A549 (cell line): ENCODE data around the gene PLCH2. TPM values are rescaled to one million over a fixed set of nuclear protein-coding genes. Genes with fewer than 3 reads are reported as not detected.

ENCODE experiments used
- ATAC-seq, 2 experiments: fragments of 200-7000 bp in 1 of 2; fragments of >200 bp in 1 of 2; cut with Nextera tagmentation in 1 of 2; cut with Tn5 transposase in 1 of 2; 3 replicates each; pipeline versions ENCODE4 v1.8.0 to v1.9.1; 2018 to 2020; ENCODE audit warnings: mild to moderate bottlenecking in 1 of 2, moderate library complexity in 1 of 2
- CTCF ChIA-PET: fragments of 300-600 bp; sonication (Branson Sonifier 250); formaldehyde crosslinking; extraction: SDS; loops from one replicate; lab custom pipeline; 2021; ENCODE audit warnings: antibody characterized with exemption, inconsistent platforms; lab: Yijun Ruan, JAX
- POLR2A ChIA-PET: fragments of 350-600 bp; formaldehyde crosslinking; extraction: SDS; loops from one replicate; lab custom pipeline; 2021; ENCODE audit warnings: antibody characterized with exemption, inconsistent platforms; lab: Yijun Ruan, JAX
- DNase-seq, 2 experiments: peaks; one replicate each; pipeline versions ENCODE4 v3.0.0 to v3.0.0-alpha.2; 2011 to 2016; ENCODE audit warnings: low read depth in 1 of 2, low spot score in 1 of 2
- FAIRE-seq: peaks from 2 replicates; lab custom pipeline; 2011; peaks lifted over from hg19 to GRCh38; lab: Jason Lieb, UNC
- H3K27ac ChIP-seq, 2 experiments: fragments of >200 bp; sonication (Bioruptor Twin); formaldehyde crosslinking; 3 replicates each; pipeline ENCODE4 v1.5.1; 2016 to 2017
- H3K4me1 ChIP-seq: fragments of >200 bp; sonication (Bioruptor Twin); formaldehyde crosslinking; 3 replicates; pipeline ENCODE4 v1.6.1; 2016
- H3K4me2 ChIP-seq: fragments of >200 bp; sonication (Bioruptor Twin); formaldehyde crosslinking; 3 replicates; pipeline ENCODE4 v1.6.1; 2016
- H3K4me3 ChIP-seq: fragments of >200 bp; sonication (Bioruptor Twin); formaldehyde crosslinking; 3 replicates; pipeline ENCODE4 v1.5.1; 2016
- H3K9me3 ChIP-seq: fragments of >200 bp; sonication (Bioruptor Twin); formaldehyde crosslinking; 3 replicates; pipeline ENCODE4 v1.6.1; 2016
- BCL3 ChIP-seq: fragments of >200 bp; sonication (Bioruptor Twin); formaldehyde crosslinking; IDR thresholded peaks from 3 replicates; pipeline ENCODE4 v1.6.1; 2016
- CEBPB ChIP-seq, 2 experiments: fragments of >200 bp in 1 of 2; sonication (Bioruptor Twin) in 1 of 2; formaldehyde crosslinking in 1 of 2; IDR thresholded peaks; 2 replicates each; pipeline ENCODE4 v1.6.1; 2012 to 2016
- CHD4 ChIP-seq: fragments of 200-600 bp; sonication (generic); IDR thresholded peaks from 2 replicates; pipeline ENCODE4 v1.6.1; 2016; ENCODE audit warnings: antibody characterized with exemption, mild to moderate bottlenecking, borderline replicate concordance
- HOXA7 ChIP-seq: fragments of 250-450 bp; sonication (Bioruptor Pico); IDR thresholded peaks from 2 replicates; pipeline ENCODE4 v1.5.0; 2020; ENCODE audit warnings: mild to moderate bottlenecking, moderate library complexity
- JUNB ChIP-seq: fragments of >200 bp; sonication (Bioruptor Twin); formaldehyde crosslinking; IDR thresholded peaks from 2 replicates; pipeline ENCODE4 v1.6.1; 2016
- MAX ChIP-seq: IDR thresholded peaks from 2 replicates; pipeline ENCODE4 v1.6.1; 2012
- NPAS2 ChIP-seq: fragments of 250-450 bp; sonication (Bioruptor Pico); IDR thresholded peaks from 2 replicates; pipeline ENCODE4 v1.8.0; 2022; ENCODE audit warnings: mild to moderate bottlenecking, moderate library complexity, borderline replicate concordance
- PHF8 ChIP-seq: fragments of 200-600 bp; sonication (generic); IDR thresholded peaks from 2 replicates; pipeline ENCODE4 v1.6.1; 2016; ENCODE audit warnings: low read depth, mild to moderate bottlenecking, antibody characterized with exemption, moderate library complexity, borderline replicate concordance
- RAD21 ChIP-seq, 2 experiments: fragments of >200 bp in 1 of 2; sonication (Bioruptor Twin) in 1 of 2; formaldehyde crosslinking in 1 of 2; IDR thresholded peaks in 1 of 2; conservative IDR thresholded peaks in 1 of 2; 2 replicates in 1 of 2; 3 replicates in 1 of 2; pipeline ENCODE4 v1.6.1; 2012 to 2018; ENCODE audit warnings: inconsistent platforms in 1 of 2
- RCOR1 ChIP-seq: fragments of 150-350 bp; IDR thresholded peaks from 2 replicates; pipeline ENCODE4 v1.6.1; 2014; ENCODE audit warnings: antibody characterized with exemption, low read length, low read depth
- RFX5 ChIP-seq: fragments of 450-650 bp; IDR thresholded peaks from 2 replicates; pipeline ENCODE4 v1.7.1; 2014; ENCODE audit warnings: antibody characterized with exemption, mild to moderate bottlenecking, moderate library complexity
- RNF2 ChIP-seq: fragments of 200-600 bp; sonication (generic); IDR thresholded peaks from 2 replicates; pipeline ENCODE4 v1.6.1; 2016; ENCODE audit warnings: low read depth, mild to moderate bottlenecking, antibody characterized with exemption, moderate library complexity, borderline replicate concordance
- SREBF2 ChIP-seq: fragments of 450-650 bp; IDR thresholded peaks from 2 replicates; pipeline ENCODE4 v1.6.1; 2014; ENCODE audit warnings: mild to moderate bottlenecking, moderate library complexity
- ZFP36 ChIP-seq: fragments of 450-650 bp; IDR thresholded peaks from 2 replicates; pipeline ENCODE4 v1.6.1; 2014; ENCODE audit warnings: borderline replicate concordance; ENCODE audit not compliant: partially characterized antibody
- ZNF302 ChIP-seq: fragments of 250-450 bp; sonication (Bioruptor Pico); IDR thresholded peaks from 2 replicates; pipeline ENCODE4 v1.9.0; 2021; ENCODE audit warnings: inconsistent platforms, mild to moderate bottlenecking, moderate library complexity
- WGBS: methylation state at CpG from one replicate; pipeline ENCODE4 v1.1.6; 2017; ENCODE audit errors: missing lambda C conversion rate; 5-methylcytosine and 5-hydroxymethylcytosine counted together
- polyA plus RNA-seq, 4 experiments: library from polyadenylated mRNA; depleted of rRNA in 3 of 4; stranded (reverse); fragments of >200 nt; fragmentation: RNase III in 1 of 4; extraction: RNeasy Plus Mini Kit Qiagen cat#74134 plus additional on column Dnase treatment in 1 of 4; gene quantifications; 2 replicates in 3 of 4; 3 replicates in 1 of 4; pipeline ENCODE4 v1.2.3, GENCODE V29; 2011 to 2017
- TF ChIP-seq, protein P1 (sequence below): fragments of 250-450 bp; sonication (Bioruptor Pico); IDR thresholded peaks from 2 replicates; pipeline ENCODE4 v1.5.0; 2021; ENCODE audit warnings: mild to moderate bottlenecking, moderate library complexity, borderline replicate concordance
- TF ChIP-seq, protein P2 (sequence below): fragments of 200-600 bp; sonication (generic); IDR thresholded peaks from 2 replicates; pipeline ENCODE4 v1.6.1; 2016; ENCODE audit warnings: antibody characterized with exemption, mild to moderate bottlenecking, moderate library complexity

PLCH2 gene
- polyA plus RNA-seq, 2 of the 4 experiments (the other 2 are of a cell fraction) = 0.10 to 0.18 TPM

DNA sequence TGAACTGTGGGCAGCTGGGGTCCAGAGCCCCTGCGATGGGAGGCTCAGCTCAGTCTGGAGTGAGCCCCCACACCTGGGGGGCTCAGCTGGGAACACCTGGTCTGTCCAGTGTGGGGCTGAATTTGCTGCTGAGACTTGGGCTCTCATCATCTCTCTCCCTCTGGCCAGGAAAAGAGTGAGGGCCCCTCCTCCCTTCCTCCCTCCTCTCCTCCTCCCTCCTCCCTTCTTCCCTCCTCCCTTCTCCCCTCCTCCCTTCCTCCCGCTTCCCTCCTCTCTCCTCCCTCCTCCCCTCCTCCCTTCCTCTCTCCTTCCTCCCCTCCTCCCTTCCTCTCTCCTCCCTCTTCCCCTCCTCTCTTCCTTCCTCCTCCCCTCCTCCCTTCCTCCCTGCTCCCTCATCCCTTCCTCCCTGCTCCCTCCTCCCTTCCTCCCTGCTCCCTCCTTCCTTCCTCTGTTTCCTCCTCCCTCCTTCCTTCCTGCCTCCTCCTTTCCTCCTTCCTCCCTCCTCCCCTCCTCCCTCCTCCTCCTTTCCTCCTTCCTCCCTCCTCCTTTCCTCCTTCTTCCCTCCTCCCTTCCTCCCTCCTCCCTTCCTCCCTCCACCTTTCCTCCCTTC, 40.2 kb upstream of the PLCH2 start:
- DNase-seq (no peak), FAIRE-seq (no peak), ATAC-seq (no peak; a peak in 1 of 6 replicates)
- CTCF ChIA-PET = no interaction called here
- no peak overlapping the region for H3K4me3 ChIP-seq
- 20% methylated on average over 1 of the region's 2 CpGs for WGBS
- no peaks in the 10 kb centered on the region for H3K9me3 ChIP-seq
- H3K27ac ChIP-seq = no peak overlapping the region
- TF ChIP-seq PHF8 = no peak
- no peak for TF ChIP-seq SREBF2
- no peak for TF ChIP-seq CHD4
- TF ChIP-seq, protein P1, sequence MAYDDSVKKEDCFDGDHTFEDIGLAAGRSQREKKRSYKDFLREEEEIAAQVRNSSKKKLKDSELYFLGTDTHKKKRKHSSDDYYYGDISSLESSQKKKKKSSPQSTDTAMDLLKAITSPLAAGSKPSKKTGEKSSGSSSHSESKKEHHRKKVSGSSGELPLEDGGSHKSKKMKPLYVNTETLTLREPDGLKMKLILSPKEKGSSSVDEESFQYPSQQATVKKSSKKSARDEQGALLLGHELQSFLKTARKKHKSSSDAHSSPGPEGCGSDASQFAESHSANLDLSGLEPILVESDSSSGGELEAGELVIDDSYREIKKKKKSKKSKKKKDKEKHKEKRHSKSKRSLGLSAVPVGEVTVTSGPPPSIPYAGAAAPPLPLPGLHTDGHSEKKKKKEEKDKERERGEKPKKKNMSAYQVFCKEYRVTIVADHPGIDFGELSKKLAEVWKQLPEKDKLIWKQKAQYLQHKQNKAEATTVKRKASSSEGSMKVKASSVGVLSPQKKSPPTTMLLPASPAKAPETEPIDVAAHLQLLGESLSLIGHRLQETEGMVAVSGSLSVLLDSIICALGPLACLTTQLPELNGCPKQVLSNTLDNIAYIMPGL (CRISPR knock-in tag) = no peak
- no peak for TF ChIP-seq BCL3
- no peak for TF ChIP-seq RNF2
- TF ChIP-seq CEBPB (IDR thresholded peaks at IDR 0.05) = no peak
- TF ChIP-seq RAD21 (conservative IDR thresholded peaks at IDR 0.05 in 1 of 2, IDR thresholded peaks at IDR 0.05 in 1 of 2) = no peak
- TF ChIP-seq ZNF302 = no peak
- H3K4me2 ChIP-seq = no peak overlapping the region
- no peaks in the 10 kb centered on the region for H3K4me1 ChIP-seq
- POLR2A ChIA-PET = no interaction called here

DNA sequence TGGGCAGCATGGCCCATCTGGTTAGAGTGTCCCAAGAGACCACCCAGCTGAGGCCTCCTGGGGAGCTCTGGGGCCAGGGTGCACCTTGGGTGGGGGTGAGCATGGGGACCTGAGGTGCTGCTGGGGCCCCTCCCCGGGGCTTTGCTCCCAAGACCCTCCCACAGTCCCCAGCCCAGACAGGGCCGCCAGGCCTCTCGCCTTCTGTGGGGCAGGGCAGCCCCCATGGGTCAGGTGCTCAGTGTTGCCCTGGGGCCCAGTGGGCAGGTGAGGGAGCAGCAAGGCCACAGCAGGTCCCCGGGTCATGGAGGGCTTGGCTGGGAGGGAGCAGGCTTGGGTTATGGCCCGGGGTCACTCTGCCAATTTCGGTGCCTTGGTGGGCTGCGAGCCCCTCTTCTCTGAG, 39.2 kb upstream of the PLCH2 start:
- Histone ChIP-seq H3K4me2 (no peak overlapping the region), H3K4me3 (no peak overlapping the region), H3K9me3 (no peaks in the 10 kb centered on the region), H3K4me1 (no peaks in the 10 kb centered on the region), H3K27ac (no peak overlapping the region)
- ATAC-seq (no peak), DNase-seq (no peak), FAIRE-seq (no peak)
- ChIA-PET CTCF (interaction anchor here (1.1 kb wide), 1 partner anchor 9 kb away, joined by 3 read pairs; no protein-coding TSS in a partner anchor), POLR2A (no interaction called here)
- 43% methylated on average over 5 of the region's 7 CpGs for WGBS
- TF ChIP-seq NPAS2 (CRISPR knock-in tag) (no peak), ZFP36 (no peak), HOXA7 (CRISPR knock-in tag) (no peak), RAD21 (conservative IDR thresholded peaks at IDR 0.05 in 1 of 2, IDR thresholded peaks at IDR 0.05 in 1 of 2) (no peak)

- CTCF ChIA-PET = interaction anchor here (1.1 kb wide), 1 partner anchor 9 kb away, joined by 3 read pairs; no protein-coding TSS in a partner anchor
- TF ChIP-seq JUNB = no peak
- TF ChIP-seq RFX5 = no peak
- no peak for TF ChIP-seq MAX
- TF ChIP-seq RNF2 = no peak
- TF ChIP-seq RCOR1 = no peak
- TF ChIP-seq, protein P2, sequence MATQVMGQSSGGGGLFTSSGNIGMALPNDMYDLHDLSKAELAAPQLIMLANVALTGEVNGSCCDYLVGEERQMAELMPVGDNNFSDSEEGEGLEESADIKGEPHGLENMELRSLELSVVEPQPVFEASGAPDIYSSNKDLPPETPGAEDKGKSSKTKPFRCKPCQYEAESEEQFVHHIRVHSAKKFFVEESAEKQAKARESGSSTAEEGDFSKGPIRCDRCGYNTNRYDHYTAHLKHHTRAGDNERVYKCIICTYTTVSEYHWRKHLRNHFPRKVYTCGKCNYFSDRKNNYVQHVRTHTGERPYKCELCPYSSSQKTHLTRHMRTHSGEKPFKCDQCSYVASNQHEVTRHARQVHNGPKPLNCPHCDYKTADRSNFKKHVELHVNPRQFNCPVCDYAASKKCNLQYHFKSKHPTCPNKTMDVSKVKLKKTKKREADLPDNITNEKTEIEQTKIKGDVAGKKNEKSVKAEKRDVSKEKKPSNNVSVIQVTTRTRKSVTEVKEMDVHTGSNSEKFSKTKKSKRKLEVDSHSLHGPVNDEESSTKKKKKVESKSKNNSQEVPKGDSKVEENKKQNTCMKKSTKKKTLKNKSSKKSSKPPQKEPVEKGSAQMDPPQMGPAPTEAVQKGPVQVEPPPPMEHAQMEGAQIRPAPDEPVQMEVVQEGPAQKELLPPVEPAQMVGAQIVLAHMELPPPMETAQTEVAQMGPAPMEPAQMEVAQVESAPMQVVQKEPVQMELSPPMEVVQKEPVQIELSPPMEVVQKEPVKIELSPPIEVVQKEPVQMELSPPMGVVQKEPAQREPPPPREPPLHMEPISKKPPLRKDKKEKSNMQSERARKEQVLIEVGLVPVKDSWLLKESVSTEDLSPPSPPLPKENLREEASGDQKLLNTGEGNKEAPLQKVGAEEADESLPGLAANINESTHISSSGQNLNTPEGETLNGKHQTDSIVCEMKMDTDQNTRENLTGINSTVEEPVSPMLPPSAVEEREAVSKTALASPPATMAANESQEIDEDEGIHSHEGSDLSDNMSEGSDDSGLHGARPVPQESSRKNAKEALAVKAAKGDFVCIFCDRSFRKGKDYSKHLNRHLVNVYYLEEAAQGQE = no peak
- no peak for TF ChIP-seq SREBF2
- Histone ChIP-seq H3K4me2 (no peak overlapping the region), H3K4me3 (no peak overlapping the region), H3K27ac (no peak overlapping the region), H3K9me3 (no peaks in the 10 kb centered on the region), H3K4me1 (no peaks in the 10 kb centered on the region)
- WGBS = 69% methylated on average over 14 of the region's 15 CpGs
- POLR2A ChIA-PET = no interaction called here
- no peak for DNase-seq
- ATAC-seq = no peak
- FAIRE-seq = no peak
Measured at GRCh38 chr1:2437617-2438016, 38.5 kb upstream of the PLCH2 start.
